ENCODE results near the gene SLC13A3.
A peak's percentile ranks its signal among the peaks of the same experiment; 100 is the strongest.

Gene SLC13A3

GRCh38 chr20:46552460-46553420 lies 98.5 kb downstream of the SLC13A3 start:
- DNase-seq, result peak; percentile 74

GRCh38 chr20:46551522-46552381 lies 99.5 kb downstream of the SLC13A3 start:
- no peak for DNase-seq

DNA sequence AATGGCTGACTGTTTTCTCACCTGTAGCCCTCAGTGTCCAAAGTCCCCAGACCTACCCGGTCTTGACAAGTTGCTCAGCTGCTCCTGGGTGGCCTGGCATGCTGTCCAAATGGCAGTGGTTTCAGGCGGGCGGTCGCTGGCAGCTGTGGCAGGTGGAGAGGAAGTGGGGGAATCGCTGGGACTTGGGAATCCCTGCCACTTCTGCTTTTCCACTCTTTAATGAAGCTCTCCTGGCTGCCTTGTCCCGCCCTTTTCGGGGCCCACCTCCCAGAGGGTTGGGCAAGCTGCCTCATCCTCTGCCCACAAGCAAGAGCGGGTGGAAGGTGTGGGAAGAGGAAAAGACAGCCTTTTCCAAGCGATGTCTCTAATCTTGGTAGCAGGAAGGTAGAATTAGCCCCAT lies 100.8 kb downstream of the SLC13A3 start, which contains the start of gene OCSTAMP:
TSS of gene OCSTAMP (minus strand) at position 194 of the 400 bp plus-strand sequence. CDS start at position 100, 94 bp downstream.
- DNase-seq, result no peak

- DNase-seq, result no peak
These were observed 101.9 kb downstream of the SLC13A3 start for GRCh38 chr20:46549188-46549972.

- DNase-seq, result no peak
These were observed 102.6 kb downstream of the SLC13A3 start for GRCh38 chr20:46548688-46549087.

GRCh38 chr20:46547995-46548394 lies 103.3 kb downstream of the SLC13A3 start:
- DNase-seq, result no peak

DNA sequence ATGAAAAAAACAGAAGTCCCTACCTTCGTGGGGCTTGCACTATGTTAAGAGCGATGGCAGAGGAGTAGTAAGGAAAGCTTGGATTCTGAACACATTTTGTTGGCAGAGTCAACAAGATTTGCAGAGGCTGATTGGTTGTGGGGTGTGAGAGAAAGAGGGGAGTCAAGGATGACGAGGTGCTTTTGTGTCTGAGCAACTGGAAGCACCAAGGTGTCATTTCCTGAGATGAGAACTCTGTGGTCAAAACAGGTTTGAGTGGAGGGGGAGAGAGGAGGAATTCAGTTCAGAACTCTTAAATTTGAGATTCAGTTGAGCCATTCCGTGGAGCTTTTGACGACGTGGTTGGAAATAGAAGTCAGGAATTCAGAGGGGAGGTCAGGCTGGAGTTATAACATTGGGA lies 104.3 kb downstream of the SLC13A3 start:
- no peak for DNase-seq

DNA sequence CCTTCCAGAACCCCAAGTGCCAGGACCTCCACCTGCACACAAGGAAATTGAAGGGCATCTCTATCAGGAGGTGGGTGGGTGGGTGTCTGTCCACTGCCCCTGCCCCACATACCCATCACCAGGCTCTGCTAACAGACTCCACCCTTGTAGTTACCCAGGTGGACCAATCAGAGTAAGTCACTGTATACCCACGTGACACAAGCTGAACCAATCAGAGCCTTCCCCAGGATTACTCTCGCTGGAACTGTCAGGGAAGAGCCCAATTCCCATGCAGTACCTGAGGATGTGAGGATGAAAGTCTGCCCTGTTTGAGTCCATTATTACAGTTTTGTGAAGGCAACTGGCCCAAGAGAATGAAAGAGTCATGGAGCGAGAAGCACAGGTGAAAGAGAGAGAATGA lies 105.0 kb downstream of the SLC13A3 start:
- no peak for DNase-seq

GRCh38 chr20:46545827-46546138 lies 105.5 kb downstream of the SLC13A3 start:
- DNase-seq, result no peak

GRCh38 chr20:46545077-46545826 lies 106.0 kb downstream of the SLC13A3 start:
- peak; percentile 69 for DNase-seq

DNA sequence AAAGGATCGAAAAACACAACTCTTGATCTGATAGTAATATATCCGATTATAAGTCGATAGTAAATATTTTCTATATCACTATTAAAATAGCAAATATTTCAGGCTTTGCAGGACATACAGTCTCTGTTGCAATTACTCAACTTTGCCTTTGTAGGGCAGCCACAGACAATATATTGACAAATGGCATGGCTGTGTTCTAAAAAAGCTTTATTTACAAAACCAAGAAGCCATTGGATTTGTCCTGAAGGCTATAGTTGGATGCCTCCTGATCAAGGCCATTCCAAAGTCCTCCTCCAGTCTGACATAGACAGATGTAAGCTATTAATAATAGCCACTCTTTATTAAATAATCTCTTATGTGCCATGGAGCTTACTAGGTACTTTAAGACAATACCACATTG lies 106.7 kb downstream of the SLC13A3 start:
- no peak for DNase-seq

DNA sequence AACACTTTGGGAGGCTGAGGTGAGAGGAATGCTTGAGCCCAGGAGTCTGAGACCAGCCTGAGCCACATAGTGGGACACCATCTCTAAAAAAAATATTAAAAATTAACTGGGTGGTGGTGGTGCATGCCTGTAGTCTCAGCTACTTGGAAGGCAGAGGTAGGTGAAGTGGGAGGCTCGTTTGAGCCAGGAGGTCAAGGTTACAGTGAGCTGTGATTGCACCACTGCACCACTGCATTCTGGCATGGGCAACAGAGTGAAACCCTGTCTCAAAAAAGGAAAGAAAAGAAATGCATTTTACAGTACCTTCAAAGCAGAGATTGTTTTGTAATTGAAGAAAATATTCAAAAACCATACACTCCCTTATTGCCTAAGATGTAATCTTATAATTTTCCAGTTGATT lies 107.3 kb downstream of the SLC13A3 start:
- DNase-seq, result no peak

GRCh38 chr20:46543033-46543432 lies 108.2 kb downstream of the SLC13A3 start:
- no peak for DNase-seq

- DNase-seq, result no peak
These were observed 109.9 kb downstream of the SLC13A3 start for GRCh38 chr20:46541229-46541935.

GRCh38 chr20:46539113-46539512 lies 112.1 kb downstream of the SLC13A3 start:
- DNase-seq, result no peak

DNA sequence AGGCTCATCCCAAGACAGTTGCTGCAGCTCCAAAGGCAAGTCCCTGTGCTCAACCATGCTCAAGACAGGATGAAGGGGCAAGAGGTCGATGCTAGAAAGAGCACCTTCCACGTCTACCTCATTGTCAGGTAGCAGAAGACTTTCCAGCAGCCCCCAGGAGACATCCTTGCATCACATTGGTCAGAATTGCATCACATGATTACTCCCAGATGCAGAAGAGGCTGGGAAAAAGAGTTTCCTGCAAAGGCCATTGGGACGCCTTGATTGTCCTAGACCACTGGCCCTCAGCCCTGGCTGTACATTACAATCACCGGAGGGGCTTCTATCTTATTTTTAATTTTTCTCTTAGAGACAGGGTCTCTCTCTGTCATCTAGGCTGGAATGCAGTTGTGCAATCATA lies 120.6 kb downstream of the SLC13A3 start:
- DNase-seq, result no peak

- DNase-seq, result no peak
These were observed 127.4 kb downstream of the SLC13A3 start for GRCh38 chr20:46523696-46524328.

DNA sequence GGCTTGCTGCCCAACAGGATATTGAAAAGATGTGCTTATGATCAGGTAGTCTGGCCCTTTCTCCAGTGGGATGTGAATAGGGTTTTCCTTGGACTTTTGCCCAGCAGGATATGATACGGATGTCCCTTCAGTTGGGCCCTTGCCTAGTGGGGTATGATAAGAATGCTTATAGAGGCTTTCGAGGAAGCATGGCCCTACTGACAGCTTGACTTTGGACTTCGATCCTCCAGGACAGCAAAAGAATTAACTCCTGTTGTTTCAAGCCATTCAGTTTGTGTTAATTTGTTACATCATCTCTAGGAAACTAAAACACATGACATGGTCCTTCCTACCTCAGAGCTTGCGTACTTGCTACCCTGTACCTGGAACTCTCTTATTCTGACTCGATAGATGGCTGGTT lies 128.2 kb downstream of the SLC13A3 start:
- DNase-seq, result no peak

GRCh38 chr20:46520976-46521579 lies 130.2 kb downstream of the SLC13A3 start:
- peak; percentile 76 for DNase-seq

GRCh38 chr20:46520540-46520939 lies 130.7 kb downstream of the SLC13A3 start:
- no peak for DNase-seq
